ENCODE results near the gene MYH7.

DNA sequence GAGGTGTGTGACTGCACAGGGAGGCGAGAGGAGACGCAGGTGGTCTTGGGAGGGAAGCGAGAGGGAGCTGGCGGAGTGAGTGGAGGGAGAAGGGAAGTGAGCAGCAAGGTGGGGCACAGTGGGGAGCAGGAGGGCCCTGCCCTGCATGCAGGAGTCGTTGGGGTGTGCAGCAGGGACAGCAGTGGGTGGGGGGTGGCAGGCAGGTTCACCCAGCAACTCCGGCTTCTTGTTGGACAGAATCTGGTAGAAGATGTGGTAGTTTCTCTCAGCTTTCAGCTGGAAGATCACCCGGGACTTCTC lies 32.4 kb downstream of the MYH7 start:
- TF ChIP-seq, protein P1, sequence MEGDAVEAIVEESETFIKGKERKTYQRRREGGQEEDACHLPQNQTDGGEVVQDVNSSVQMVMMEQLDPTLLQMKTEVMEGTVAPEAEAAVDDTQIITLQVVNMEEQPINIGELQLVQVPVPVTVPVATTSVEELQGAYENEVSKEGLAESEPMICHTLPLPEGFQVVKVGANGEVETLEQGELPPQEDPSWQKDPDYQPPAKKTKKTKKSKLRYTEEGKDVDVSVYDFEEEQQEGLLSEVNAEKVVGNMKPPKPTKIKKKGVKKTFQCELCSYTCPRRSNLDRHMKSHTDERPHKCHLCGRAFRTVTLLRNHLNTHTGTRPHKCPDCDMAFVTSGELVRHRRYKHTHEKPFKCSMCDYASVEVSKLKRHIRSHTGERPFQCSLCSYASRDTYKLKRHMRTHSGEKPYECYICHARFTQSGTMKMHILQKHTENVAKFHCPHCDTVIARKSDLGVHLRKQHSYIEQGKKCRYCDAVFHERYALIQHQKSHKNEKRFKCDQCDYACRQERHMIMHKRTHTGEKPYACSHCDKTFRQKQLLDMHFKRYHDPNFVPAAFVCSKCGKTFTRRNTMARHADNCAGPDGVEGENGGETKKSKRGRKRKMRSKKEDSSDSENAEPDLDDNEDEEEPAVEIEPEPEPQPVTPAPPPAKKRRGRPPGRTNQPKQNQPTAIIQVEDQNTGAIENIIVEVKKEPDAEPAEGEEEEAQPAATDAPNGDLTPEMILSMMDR (IDR thresholded peaks at IDR 0.05): no peak
- no peak for TF ChIP-seq POLR2AphosphoS5 (IDR thresholded peaks at IDR 0.05; ENCODE audit: insufficient read depth in 1 of 2, low read depth in 1 of 2)
